ENCODE results near the gene PDE6B.

Gene PDE6B

DNA sequence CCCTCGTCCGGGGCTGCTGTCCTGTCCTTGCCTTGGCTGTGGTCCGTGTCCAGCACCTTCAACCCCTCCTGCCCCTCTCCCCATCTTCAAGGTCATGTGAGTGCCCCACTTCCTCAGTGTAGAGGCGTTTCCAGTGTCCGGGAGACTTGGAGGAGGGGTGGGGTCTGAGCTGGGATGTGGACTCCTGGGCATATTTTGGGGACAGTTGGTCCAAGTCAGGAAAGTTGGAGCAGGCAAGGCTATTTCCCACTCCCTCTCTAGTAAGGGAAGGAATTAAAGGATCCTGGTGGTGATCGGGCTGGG is 83.2 kb downstream of the PDE6B start:
- DNase-seq: no peak

DNA sequence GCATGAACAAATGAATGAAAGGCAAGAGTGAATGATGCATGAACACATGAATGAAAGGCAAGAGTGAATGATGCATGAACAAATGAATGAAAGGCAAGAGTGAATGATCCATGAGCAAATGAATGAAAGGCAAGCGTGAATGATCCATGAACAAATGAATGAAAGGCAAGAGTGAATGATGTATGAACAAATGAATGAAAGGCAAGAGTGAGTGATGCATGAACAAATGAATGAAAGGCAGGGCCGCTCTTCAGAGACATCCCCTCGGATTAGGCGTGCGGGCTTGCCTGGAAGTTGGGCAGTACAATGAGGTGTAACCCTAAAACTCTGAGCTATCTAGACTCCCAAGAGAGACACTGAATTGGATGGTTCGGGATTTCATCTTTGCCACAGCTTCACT is 84.0 kb downstream of the PDE6B start:
- no peak for DNase-seq

DNA sequence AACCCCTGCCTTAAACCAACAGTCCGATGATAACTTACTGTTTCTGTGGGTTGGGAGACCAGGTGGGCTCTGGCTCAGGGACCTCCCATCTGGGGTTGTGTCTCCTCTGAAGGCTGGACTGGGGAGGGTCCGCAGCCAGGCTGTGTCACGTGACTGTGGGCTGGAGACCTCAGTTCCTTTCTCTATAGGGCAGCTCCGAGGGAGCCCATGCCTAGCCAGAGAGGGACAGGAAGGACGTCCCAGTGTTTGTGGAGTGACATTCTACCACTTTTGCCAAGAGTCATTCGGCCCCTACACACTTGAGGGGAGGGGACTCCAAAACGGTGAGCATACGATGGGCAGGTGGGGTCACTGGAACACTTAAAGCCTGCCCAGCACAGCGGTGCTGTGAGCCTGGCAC is 84.7 kb downstream of the PDE6B start:
- no peak for DNase-seq

DNA sequence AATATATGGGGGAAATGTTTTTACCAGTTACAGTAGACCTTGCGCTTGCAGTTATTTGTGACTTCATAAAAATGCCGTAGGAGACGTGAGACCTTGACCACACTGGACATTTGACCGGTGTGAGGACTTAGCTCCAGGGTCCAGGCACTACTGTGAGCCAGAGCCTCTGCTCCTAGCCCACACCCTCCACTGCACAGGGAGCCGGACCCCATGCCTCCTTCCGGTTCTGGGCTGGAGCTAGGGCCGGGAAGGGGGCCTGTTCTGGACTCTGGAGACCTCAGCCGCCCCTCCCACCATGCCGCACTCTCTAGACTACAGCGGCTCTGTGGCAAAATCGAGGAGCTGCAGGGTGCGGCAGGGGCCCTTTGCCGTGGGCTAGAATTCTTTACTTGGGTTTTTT is 85.5 kb downstream of the PDE6B start:
- no peak for DNase-seq

DNA sequence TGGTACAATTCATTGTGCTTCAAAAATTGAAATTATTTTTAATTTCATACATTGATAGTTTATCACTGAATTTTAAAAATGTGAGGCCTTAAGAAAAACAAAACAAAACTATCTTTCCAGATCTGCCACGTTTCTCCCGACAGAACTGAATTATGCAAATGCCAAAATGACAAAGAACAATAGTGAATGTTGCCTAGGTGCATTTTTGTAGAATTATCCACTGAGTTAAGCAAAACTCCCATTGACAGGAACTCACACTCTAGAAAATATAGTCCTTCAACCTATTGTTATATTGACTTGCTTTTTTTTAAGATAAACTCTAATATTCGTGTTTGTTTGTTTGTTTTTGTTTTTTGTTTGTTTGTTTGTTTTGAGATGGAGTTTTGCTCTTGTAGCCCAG is 86.7 kb downstream of the PDE6B start:
- DNase-seq: no peak

DNA sequence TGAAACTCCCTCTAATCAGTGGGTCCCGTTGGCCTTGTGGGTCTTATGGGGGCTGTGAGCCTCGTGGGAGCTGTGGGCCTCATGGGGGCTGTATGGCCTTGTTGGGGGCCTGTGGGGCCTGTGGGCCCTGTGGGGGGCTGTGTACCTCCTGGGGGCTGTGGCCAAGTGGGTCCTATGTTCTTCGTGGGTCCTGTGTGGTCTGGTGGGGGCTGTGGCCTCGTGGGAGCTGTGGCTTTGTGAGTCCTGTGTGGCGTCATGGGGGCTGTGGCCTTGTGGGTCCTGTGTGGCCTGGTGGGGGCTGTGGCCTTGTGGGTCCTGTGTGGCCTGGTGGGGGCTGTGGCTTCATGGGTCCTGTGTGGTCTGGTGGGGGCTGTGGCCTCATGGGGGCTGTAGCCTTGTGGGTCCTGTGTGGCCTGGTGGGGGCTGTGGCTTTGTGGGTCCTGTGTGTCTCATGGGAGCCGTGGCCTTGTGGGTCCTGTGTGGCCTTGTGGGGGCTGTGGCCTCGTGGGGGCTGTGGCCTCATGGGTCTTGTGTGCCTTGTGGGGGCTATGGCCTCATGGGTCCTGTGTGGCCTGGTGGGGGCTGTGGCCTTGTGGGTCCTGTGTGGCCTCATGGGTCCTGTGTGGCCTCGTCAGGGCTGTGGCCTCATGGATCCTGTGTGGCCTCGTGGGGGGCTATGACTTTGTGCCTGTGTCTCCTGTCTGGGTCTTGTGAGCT is 87.7 kb downstream of the PDE6B start:
- no peak for DNase-seq

DNA sequence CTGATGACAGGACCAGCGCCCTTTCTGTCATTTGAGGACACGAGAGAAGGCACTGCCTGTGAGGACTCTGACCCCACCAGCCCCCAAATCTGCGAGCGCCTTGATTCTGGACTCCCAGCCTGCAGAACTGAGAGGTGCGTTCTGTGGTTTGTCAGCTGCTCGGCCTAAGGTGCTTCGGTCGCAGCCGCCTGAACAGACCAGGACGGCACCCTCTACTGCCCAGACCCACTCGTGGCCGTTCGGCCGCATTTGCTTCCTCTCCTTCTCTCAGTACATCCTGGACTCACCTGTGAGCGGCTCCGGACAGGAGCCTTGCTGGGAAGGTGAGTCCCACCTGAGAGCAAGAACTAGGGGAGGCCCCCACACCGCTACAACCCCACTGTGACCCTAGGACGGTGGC is 88.7 kb downstream of the PDE6B start:
- no peak for DNase-seq

DNA sequence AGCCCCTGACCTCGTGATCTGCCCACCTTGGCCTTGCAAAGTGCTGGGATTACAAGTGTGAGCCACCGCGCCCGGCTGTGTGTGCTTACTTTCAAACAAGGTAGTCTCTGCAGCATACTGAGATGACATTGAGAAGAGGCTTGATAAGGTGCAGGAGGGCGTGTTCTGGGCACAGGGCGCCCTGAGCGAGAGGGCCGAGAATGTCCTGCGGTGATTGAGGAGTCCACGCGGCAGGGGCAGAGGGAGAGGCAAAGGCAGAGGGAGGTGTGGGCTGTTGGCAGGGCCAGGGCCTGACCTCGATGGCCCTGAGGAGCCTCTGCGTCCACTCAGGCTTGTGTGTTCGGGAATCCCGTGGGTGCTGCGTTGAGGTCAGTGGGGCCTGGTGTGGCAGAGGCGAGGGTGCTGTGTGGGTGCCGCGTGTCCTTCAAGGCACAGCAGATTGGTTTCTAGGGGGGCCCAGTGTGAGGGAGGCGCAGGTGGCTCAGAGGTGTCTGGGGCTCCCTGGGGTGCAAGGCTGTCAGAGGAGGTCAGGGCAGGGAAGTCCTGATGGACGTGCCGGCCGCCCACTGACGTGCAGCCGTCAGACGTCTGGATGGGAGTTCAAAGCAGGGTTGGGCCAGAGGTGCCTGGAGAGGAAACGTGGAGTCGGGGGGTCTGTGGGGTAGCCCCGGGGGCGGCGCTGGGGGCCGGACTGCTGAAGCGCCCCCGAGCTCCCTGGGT is 92.4 kb downstream of the PDE6B start:
- no peak for DNase-seq

DNA sequence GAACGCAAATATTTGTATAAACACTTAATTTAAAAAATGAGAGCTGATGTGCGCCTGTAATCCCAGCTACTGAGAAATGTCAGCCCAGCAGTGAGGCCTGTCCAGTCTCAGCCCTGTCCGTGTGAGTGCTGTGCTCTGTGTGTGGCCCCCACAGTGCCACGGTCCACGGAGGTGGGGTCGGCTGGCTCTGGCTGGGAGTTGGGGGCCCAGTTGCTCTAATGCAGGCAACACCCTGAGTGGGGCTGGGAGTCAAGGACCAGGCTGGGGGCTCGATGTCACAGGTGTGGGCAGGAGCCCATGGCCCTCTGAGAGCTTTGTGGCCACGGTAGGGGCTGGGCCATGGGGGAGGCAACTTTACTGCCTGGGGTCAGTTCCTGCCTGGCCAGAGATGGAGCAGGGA is 93.1 kb downstream of the PDE6B start:
- DNase-seq: no peak

Data from NCI-H1048 (cell line).